Transverse colon (tissue), 3 donors: ENCODE measurements around the gene METAP2.
"Not testable (repeated sequence)": the region's sequence is repeated elsewhere in the genome, so short reads cannot be mapped to it uniquely, and the experiment has no call there.

ENCODE experiments used
- CTCF ChIP-seq, 5 experiments: fragments of 200-600 bp in 3 of 5; fragments of 450-650 bp in 2 of 5; sonication (generic) in 3 of 5; IDR thresholded peaks; 1 replicate in 2 of 5; 2 replicates in 3 of 5; pipeline ENCODE4 v1.5.1; 2016 to 2017; ENCODE audit warnings: antibody characterized with exemption in 5 of 5, inconsistent platforms in 3 of 5, mild to moderate bottlenecking in 2 of 5, moderate library complexity in 1 of 5
- EP300 ChIP-seq: sonication (generic); formaldehyde crosslinking; IDR thresholded peaks from one replicate; pipeline ENCODE4 v1.6.1; 2017; ENCODE audit warnings: antibody characterized with exemption, low read depth
- POLR2A ChIP-seq: fragments of 450-650 bp; IDR thresholded peaks from one replicate; pipeline ENCODE4 v1.6.1; 2016; ENCODE audit warnings: antibody characterized with exemption, mild to moderate bottlenecking, moderate library complexity

- TF ChIP-seq POLR2A; CTCF (IDR thresholded peaks at IDR 0.05); EP300: not testable (repeated sequence)
Observed at GRCh38 chr12:95454780-95455215, 19.2 kb upstream of the METAP2 start.
